Measurements from ENCODE around the gene KRTAP10-7. TPM values are rescaled to one million over a fixed set of nuclear protein-coding genes. Genes with fewer than 3 reads are reported as not detected.
A peak's percentile ranks its signal among the peaks of the same experiment; 100 is the strongest.

Gene KRTAP10-7
- total and polyA plus RNA-seq, 2 of the 13 experiments (the other 11 are each of a cell fraction or from before 2014, with no cell fraction given): not detected

GRCh38 chr21:44574457-44575306 lies 25.7 kb upstream of the KRTAP10-7 start (continued):
- no peak for TF ChIP-seq AHDC1 (CRISPR knock-in tag; IDR thresholded peaks at IDR 0.05; ENCODE audit: borderline replicate concordance)
- TF ChIP-seq MED1 (CRISPR knock-in tag; IDR thresholded peaks at IDR 0.05): peak; percentile 75
- 0 out of 2 replicates have a peak, but pooled peaks have one; percentile 48 for TF ChIP-seq THAP7 (CRISPR knock-in tag; IDR thresholded peaks at IDR 0.05)
- peak; percentile 44; the same call in 1 of the 2 replicates for TF ChIP-seq GATAD2A (CRISPR knock-in tag; IDR thresholded peaks at IDR 0.05)
- peak; percentile 52 for TF ChIP-seq XRCC5 (optimal IDR thresholded peaks at IDR 0.05; ENCODE audit: low read length)
- TF ChIP-seq HDAC1 (CRISPR knock-in tag; IDR thresholded peaks at IDR 0.05): peak; percentile 69
- no peak for TF ChIP-seq ZBTB49 (CRISPR knock-in tag; IDR thresholded peaks at IDR 0.05; ENCODE audit: borderline replicate concordance)
- no peak for TF ChIP-seq USF2 (IDR thresholded peaks at IDR 0.05; ENCODE audit: low read depth, low read length)
- no peak for TF ChIP-seq USF2 (CRISPR knock-in tag; IDR thresholded peaks at IDR 0.05; ENCODE audit: borderline replicate concordance)
- TF ChIP-seq ATF5 (CRISPR knock-in tag; IDR thresholded peaks at IDR 0.05; ENCODE audit: low read depth): no peak
- no peak for TF ChIP-seq ZSCAN20 (CRISPR knock-in tag; IDR thresholded peaks at IDR 0.05; ENCODE audit: borderline replicate concordance)
- no peak for TF ChIP-seq ATM (IDR thresholded peaks at IDR 0.05; ENCODE audit: borderline replicate concordance)
- TF ChIP-seq SP4 (CRISPR knock-in tag; IDR thresholded peaks at IDR 0.05): peak; percentile 66; the same call in 1 of the 2 replicates
- TF ChIP-seq MEIS2 (CRISPR knock-in tag; IDR thresholded peaks at IDR 0.05): peak; percentile 63; the same call in 1 of the 2 replicates
- TF ChIP-seq ZNF777 (CRISPR knock-in tag; IDR thresholded peaks at IDR 0.05): no peak
- TF ChIP-seq EEA1 (CRISPR knock-in tag; IDR thresholded peaks at IDR 0.05; ENCODE audit: borderline replicate concordance): no peak
- no peak for TF ChIP-seq LCORL (IDR thresholded peaks at IDR 0.05)
- peak; percentile 77 for TF ChIP-seq LCORL (CRISPR knock-in tag; IDR thresholded peaks at IDR 0.05)

Measured in HepG2 (cell line).